Mesenchymal stem cell (in vitro differentiated cells and primary cell): ENCODE data around the gene COIL.

ENCODE experiments used
- DNase-seq: peaks from one replicate; pipeline ENCODE4 v3.0.0-alpha.2; 2013
- H2AFZ ChIP-seq: one replicate; pipeline ENCODE4 v1.6.1; 2013; ENCODE audit warnings: low read depth, mild to moderate bottlenecking, control low read depth, inconsistent platforms, low read length, moderate library complexity
- H2AK5ac ChIP-seq: 2 replicates; pipeline ENCODE4 v1.6.1; 2013; ENCODE audit warnings: low read length, moderate library complexity, mild to moderate bottlenecking, inconsistent platforms; ENCODE audit not compliant: severe bottlenecking
- H2BK120ac ChIP-seq: one replicate; pipeline ENCODE4 v1.6.1; 2013; ENCODE audit warnings: low read depth, mild to moderate bottlenecking, inconsistent platforms, low read length, moderate library complexity
- H2BK12ac ChIP-seq, 2 experiments: one replicate each; pipeline ENCODE4 v1.6.1; 2013; ENCODE audit warnings: inconsistent platforms in 2 of 2, low read length in 2 of 2, mild to moderate bottlenecking in 2 of 2, moderate library complexity in 2 of 2, control low read depth in 1 of 2
- H2BK15ac ChIP-seq: one replicate; pipeline ENCODE4 v1.6.1; 2013; ENCODE audit warnings: mild to moderate bottlenecking, low read depth, inconsistent platforms; ENCODE audit not compliant: poor library complexity, severe bottlenecking
- H2BK5ac ChIP-seq: 2 replicates; pipeline ENCODE4 v1.6.1; 2013; ENCODE audit warnings: low read depth, mild to moderate bottlenecking, low read length, control low read depth, inconsistent platforms; ENCODE audit not compliant: poor library complexity, severe bottlenecking
- H3K14ac ChIP-seq, 2 experiments: one replicate each; pipeline ENCODE4 v1.6.1; 2013; ENCODE audit warnings: inconsistent platforms in 2 of 2, low read length in 2 of 2, control low read depth in 1 of 2, mild to moderate bottlenecking in 1 of 2, moderate library complexity in 1 of 2
- H3K18ac ChIP-seq, 2 experiments: one replicate each; pipeline ENCODE4 v1.6.1; 2013; ENCODE audit warnings: inconsistent platforms in 2 of 2, low read length in 2 of 2, control low read depth in 1 of 2, low read depth in 1 of 2, mild to moderate bottlenecking in 1 of 2
- H3K23ac ChIP-seq, 2 experiments: one replicate each; pipeline ENCODE4 v1.6.1; 2013; ENCODE audit warnings: inconsistent platforms in 2 of 2, low read length in 2 of 2, mild to moderate bottlenecking in 2 of 2, moderate library complexity in 2 of 2, control low read depth in 1 of 2
- H3K27ac ChIP-seq: 2 replicates; pipeline ENCODE4 v1.5.1; 2013; ENCODE audit warnings: mild to moderate bottlenecking, moderate library complexity, low read length, control low read depth, inconsistent platforms; ENCODE audit not compliant: poor library complexity, severe bottlenecking
- H3K27me3 ChIP-seq, 2 experiments: 2 replicates each; pipeline versions ENCODE4 v1.6.1 to v1.7.0; 2013; ENCODE audit warnings: low read length in 2 of 2, mild to moderate bottlenecking in 2 of 2, moderate library complexity in 2 of 2, control low read depth in 1 of 2, inconsistent platforms in 1 of 2; ENCODE audit not compliant: control insufficient read depth in 1 of 2, insufficient read depth in 1 of 2
- H3K36me3 ChIP-seq, 2 experiments: 2 replicates each; pipeline versions ENCODE4 v1.6.1 to v1.7.0; 2013; ENCODE audit warnings: low read length in 2 of 2, control low read depth in 1 of 2, inconsistent platforms in 1 of 2, low read depth in 1 of 2, mild to moderate bottlenecking in 1 of 2; ENCODE audit not compliant: insufficient read depth in 2 of 2, control insufficient read depth in 1 of 2
- H3K4ac ChIP-seq, 2 experiments: one replicate each; pipeline ENCODE4 v1.6.1; 2013; ENCODE audit warnings: inconsistent platforms in 2 of 2, low read length in 2 of 2, mild to moderate bottlenecking in 2 of 2, moderate library complexity in 2 of 2, control low read depth in 1 of 2, low read depth in 1 of 2
- H3K4me1 ChIP-seq: 2 replicates; pipeline ENCODE4 v1.6.1; 2013; ENCODE audit warnings: low read depth, low read length, control low read depth; ENCODE audit not compliant: control insufficient read depth, insufficient read depth
- H3K4me2 ChIP-seq: 2 replicates; pipeline ENCODE4 v1.6.1; 2013; ENCODE audit warnings: low read length, mild to moderate bottlenecking, inconsistent platforms; ENCODE audit not compliant: poor library complexity, severe bottlenecking
- H3K4me3 ChIP-seq, 2 experiments: 2 replicates each; pipeline versions ENCODE4 v1.5.1 to v1.7.0; 2013; ENCODE audit warnings: low read length in 2 of 2, mild to moderate bottlenecking in 2 of 2, control low read depth in 1 of 2, low read depth in 1 of 2; ENCODE audit not compliant: insufficient read depth in 1 of 2
- H3K79me1 ChIP-seq: replicated peaks from 2 replicates; pipeline ENCODE4 v1.6.1; 2013; ENCODE audit warnings: mild to moderate bottlenecking, control low read depth, low read length, inconsistent platforms; ENCODE audit not compliant: poor library complexity, severe bottlenecking
- H3K9ac ChIP-seq: 2 replicates; pipeline ENCODE4 v1.7.0; 2013; ENCODE audit warnings: mild to moderate bottlenecking, low read length, moderate library complexity
- H3K9me3 ChIP-seq: 2 replicates; pipeline ENCODE4 v1.7.0; 2013; ENCODE audit warnings: mild to moderate bottlenecking, low read length; ENCODE audit not compliant: control insufficient read depth
- H4K8ac ChIP-seq: one replicate; pipeline ENCODE4 v1.6.1; 2013; ENCODE audit warnings: inconsistent platforms, mild to moderate bottlenecking, low read length, moderate library complexity
- H4K91ac ChIP-seq: one replicate; pipeline ENCODE4 v1.6.1; 2013; ENCODE audit warnings: mild to moderate bottlenecking, low read length, inconsistent platforms
- WGBS: methylation state at CpG from one replicate; pipeline ENCODE4 v1.1.7; 2013; ENCODE audit warnings: mixed read lengths; 5-methylcytosine and 5-hydroxymethylcytosine counted together

The COIL gene

GRCh38 chr17:56896968-56897359, 63.9 kb downstream of the COIL start:
- no peak overlapping the region for H3K4me3 ChIP-seq
- WGBS: 98% methylated on average over 4 of the region's 4 CpGs
- no peak overlapping the region for H2BK12ac ChIP-seq
- H3K23ac ChIP-seq: no peak overlapping the region
- no peak overlapping the region for H3K4me2 ChIP-seq
- H3K9ac ChIP-seq: no peak overlapping the region
- H3K4me1 ChIP-seq: peaks cover 1% of the 10 kb centered on the region
- no peak overlapping the region for H3K27ac ChIP-seq
- H4K8ac ChIP-seq: no peak overlapping the region
- H2BK5ac ChIP-seq: no peak overlapping the region
- H2AK5ac ChIP-seq: no peak overlapping the region
- peaks cover 24% of the 10 kb centered on the region for H3K79me1 ChIP-seq
- H3K4ac ChIP-seq: no peak overlapping the region
- H4K91ac ChIP-seq: no peak overlapping the region
- H2BK120ac ChIP-seq: no peak overlapping the region
- H3K18ac ChIP-seq: no peak overlapping the region
- no peak for DNase-seq
- H2BK15ac ChIP-seq: no peak overlapping the region
- no peaks in the 10 kb centered on the region for H3K9me3 ChIP-seq
- peaks cover 65 to 98% of the 10 kb centered on the region in 2 experiments for H3K36me3 ChIP-seq
- H3K14ac ChIP-seq: no peak overlapping the region
- no peaks in the 10 kb centered on the region for H3K27me3 ChIP-seq
- no peak overlapping the region for H2AFZ ChIP-seq

DNA sequence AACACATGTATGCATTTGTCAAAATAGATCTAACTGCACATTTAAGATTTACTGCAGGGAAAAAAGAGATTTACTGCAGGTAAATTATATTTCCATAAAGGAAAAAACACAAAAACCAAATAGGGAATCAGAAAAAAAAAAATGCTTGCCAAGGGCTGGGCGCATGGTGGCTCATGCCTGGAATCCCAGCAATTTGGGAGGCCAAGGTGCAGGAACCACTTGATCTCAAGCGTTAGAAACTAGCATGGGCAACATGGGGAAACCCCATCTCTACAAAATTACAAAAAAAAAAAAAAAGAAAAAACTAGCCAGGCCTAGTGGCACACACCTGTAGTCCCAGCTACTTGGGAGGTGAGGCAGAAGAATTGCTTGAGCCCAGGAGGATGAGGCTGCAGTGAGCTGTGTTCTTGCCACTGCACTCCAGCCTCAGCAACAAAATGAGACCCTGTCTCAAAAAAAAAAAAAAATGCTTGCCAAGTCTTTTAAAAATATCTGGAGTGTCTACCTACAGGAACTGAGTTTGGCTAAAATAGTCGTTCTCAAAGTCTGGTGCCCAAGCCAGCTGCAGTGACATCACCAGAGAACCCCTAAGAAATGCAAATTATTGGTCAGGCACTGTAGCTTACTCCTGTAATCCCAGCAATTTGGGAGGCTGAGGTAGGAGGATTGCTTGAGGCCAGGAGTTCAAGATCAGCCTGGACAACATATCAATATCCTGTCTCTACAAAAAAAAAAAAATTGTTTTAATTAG, 64.5 kb downstream of the COIL start:
- H3K4me1 ChIP-seq: no peaks in the 10 kb centered on the region
- H2BK5ac ChIP-seq: no peak overlapping the region
- H3K4ac ChIP-seq: no peak overlapping the region
- H2BK15ac ChIP-seq: no peak overlapping the region
- no peak for DNase-seq
- no peak overlapping the region for H3K14ac ChIP-seq
- H3K4me3 ChIP-seq: no peak overlapping the region
- no peak overlapping the region for H3K18ac ChIP-seq
- no peak overlapping the region for H3K27ac ChIP-seq
- H2AK5ac ChIP-seq: no peak overlapping the region
- H3K27me3 ChIP-seq: no peaks in the 10 kb centered on the region
- WGBS: 79% methylated on average over 2 of the region's 3 CpGs
- no peak overlapping the region for H2BK12ac ChIP-seq
- no peak overlapping the region for H4K91ac ChIP-seq
- H3K4me2 ChIP-seq: no peak overlapping the region
- no peak overlapping the region for H2AFZ ChIP-seq
- H3K36me3 ChIP-seq: peaks cover 71 to 98% of the 10 kb centered on the region in 2 experiments
- no peak overlapping the region for H2BK120ac ChIP-seq
- H3K23ac ChIP-seq: no peak overlapping the region
- no peak overlapping the region for H3K9ac ChIP-seq
- H4K8ac ChIP-seq: no peak overlapping the region
- peaks cover 24% of the 10 kb centered on the region for H3K79me1 ChIP-seq
- H3K9me3 ChIP-seq: no peaks in the 10 kb centered on the region

GRCh38 chr17:56894859-56895455, 65.9 kb downstream of the COIL start:
- 97% methylated on average over 20 of the region's 20 CpGs for WGBS
- Histone ChIP-seq H3K4me2 (no peak overlapping the region), H3K18ac (no peak overlapping the region), H4K8ac (no peak overlapping the region), H2BK120ac (no peak overlapping the region), H2AFZ (no peak overlapping the region), H3K9ac (no peak overlapping the region), H3K27ac (no peak overlapping the region), H2BK15ac (no peak overlapping the region), H3K79me1 (peaks cover 12% of the 10 kb centered on the region), H4K91ac (no peak overlapping the region), H2BK12ac (no peak overlapping the region), H3K36me3 (peaks cover 71 to 98% of the 10 kb centered on the region in 2 experiments), H3K27me3 (no peaks in the 10 kb centered on the region), H3K9me3 (no peaks in the 10 kb centered on the region), H2BK5ac (no peak overlapping the region), H3K4me3 (no peak overlapping the region), H3K14ac (no peak overlapping the region), H3K23ac (no peak overlapping the region), H3K4me1 (no peaks in the 10 kb centered on the region), H3K4ac (no peak overlapping the region), H2AK5ac (no peak overlapping the region)
- no peak for DNase-seq

- Histone ChIP-seq H4K8ac (no peak overlapping the region), H3K79me1 (peaks cover 7% of the 10 kb centered on the region), H4K91ac (no peak overlapping the region), H3K18ac (no peak overlapping the region), H3K36me3 (peaks cover 64 to 98% of the 10 kb centered on the region in 2 experiments), H3K4me2 (no peak overlapping the region), H3K4me3 (no peak overlapping the region), H3K14ac (no peak overlapping the region), H2BK120ac (no peak overlapping the region), H3K27me3 (no peaks in the 10 kb centered on the region), H2AFZ (no peak overlapping the region), H3K4ac (no peak overlapping the region), H2BK5ac (no peak overlapping the region), H3K4me1 (no peaks in the 10 kb centered on the region), H3K9me3 (no peaks in the 10 kb centered on the region), H2BK12ac (no peak overlapping the region), H2BK15ac (no peak overlapping the region), H3K23ac (no peak overlapping the region), H3K27ac (no peak overlapping the region), H2AK5ac (no peak overlapping the region), H3K9ac (no peak overlapping the region)
- 91% methylated on average over 7 of the region's 7 CpGs for WGBS
- DNase-seq: no peak
Observed at GRCh38 chr17:56893503-56893902, 67.3 kb downstream of the COIL start.
